ENCODE results near the gene SMIM35.

Gene SMIM35

GRCh38 chr11:118135051-118135795 lies 48.5 kb upstream of the SMIM35 start:
- TF ChIP-seq CTCF (IDR thresholded peaks at IDR 0.05; ENCODE audit: low read depth, low read length, poor library complexity, severe bottlenecking), result no peak
- H3K27me3 ChIP-seq (ENCODE audit: control insufficient read depth, low read length), result peaks cover 30% of the 10 kb centered on the region
- no peaks in the 10 kb centered on the region for H3K9me3 ChIP-seq (ENCODE audit: control insufficient read depth, insufficient read depth, low read length)
- H3K4me2 ChIP-seq (ENCODE audit: low read length), result no peak overlapping the region
- H3F3A ChIP-seq (ENCODE audit: control insufficient read depth, insufficient read depth), result no peaks in the 10 kb centered on the region
- no peaks in the 10 kb centered on the region for H3K79me2 ChIP-seq (ENCODE audit: control insufficient read depth, low read length)
- no peaks in the 10 kb centered on the region for H3K36me3 ChIP-seq (ENCODE audit: control insufficient read depth, low read length)
- no peak overlapping the region for H3K4me3 ChIP-seq (ENCODE audit: low read length)
- no peaks in the 10 kb centered on the region for H4K20me1 ChIP-seq (ENCODE audit: control insufficient read depth, insufficient read depth, low read depth, low read length)
- H3K9me2 ChIP-seq (replicated peaks; ENCODE audit: control insufficient read depth, low read length), result no peaks in the 10 kb centered on the region
- no peak overlapping the region for H3K27ac ChIP-seq (ENCODE audit: low read depth, low read length)
- no peaks in the 10 kb centered on the region for H3K4me1 ChIP-seq (ENCODE audit: control insufficient read depth, low read length)

- no peaks in the 10 kb centered on the region for H3K9me2 ChIP-seq (replicated peaks; ENCODE audit: control insufficient read depth, low read length)
- H3K4me3 ChIP-seq (ENCODE audit: low read length), result no peak overlapping the region
- H3K9me3 ChIP-seq (ENCODE audit: control insufficient read depth, insufficient read depth, low read length), result no peaks in the 10 kb centered on the region
- peaks cover 32% of the 10 kb centered on the region for H3K27me3 ChIP-seq (ENCODE audit: control insufficient read depth, low read length)
- H3K4me2 ChIP-seq (ENCODE audit: low read length), result no peak overlapping the region
- no peaks in the 10 kb centered on the region for H3K36me3 ChIP-seq (ENCODE audit: control insufficient read depth, low read length)
- H3K4me1 ChIP-seq (ENCODE audit: control insufficient read depth, low read length), result no peaks in the 10 kb centered on the region
- no peak overlapping the region for H3K27ac ChIP-seq (ENCODE audit: low read depth, low read length)
- no peaks in the 10 kb centered on the region for H4K20me1 ChIP-seq (ENCODE audit: control insufficient read depth, insufficient read depth, low read depth, low read length)
- TF ChIP-seq CTCF (IDR thresholded peaks at IDR 0.05; ENCODE audit: low read depth, low read length, poor library complexity, severe bottlenecking) (no peak), EZH2phosphoT487 (IDR thresholded peaks at IDR 0.05; ENCODE audit: borderline replicate concordance, low read length) (no peak)
- no peaks in the 10 kb centered on the region for H3K79me2 ChIP-seq (ENCODE audit: control insufficient read depth, low read length)
- H3F3A ChIP-seq (ENCODE audit: control insufficient read depth, insufficient read depth), result no peaks in the 10 kb centered on the region
Observed at GRCh38 chr11:118133816-118134215, 47.1 kb upstream of the SMIM35 start.

- no peaks in the 10 kb centered on the region for H3K36me3 ChIP-seq (ENCODE audit: control insufficient read depth, low read length)
- H3F3A ChIP-seq (ENCODE audit: control insufficient read depth, insufficient read depth), result no peaks in the 10 kb centered on the region
- no peak overlapping the region for H3K4me2 ChIP-seq (ENCODE audit: low read length)
- no peak overlapping the region for H3K27ac ChIP-seq (ENCODE audit: low read depth, low read length)
- peaks cover 30% of the 10 kb centered on the region for H3K27me3 ChIP-seq (ENCODE audit: control insufficient read depth, low read length)
- H3K79me2 ChIP-seq (ENCODE audit: control insufficient read depth, low read length), result no peaks in the 10 kb centered on the region
- H4K20me1 ChIP-seq (ENCODE audit: control insufficient read depth, insufficient read depth, low read depth, low read length), result no peaks in the 10 kb centered on the region
- no peak overlapping the region for H3K4me3 ChIP-seq (ENCODE audit: low read length)
- no peaks in the 10 kb centered on the region for H3K9me3 ChIP-seq (ENCODE audit: control insufficient read depth, insufficient read depth, low read length)
- H3K9me2 ChIP-seq (replicated peaks; ENCODE audit: control insufficient read depth, low read length), result no peaks in the 10 kb centered on the region
- TF ChIP-seq EZH2phosphoT487 (IDR thresholded peaks at IDR 0.05; ENCODE audit: borderline replicate concordance, low read length) (no peak), CTCF (IDR thresholded peaks at IDR 0.05; ENCODE audit: low read depth, low read length, poor library complexity, severe bottlenecking) (no peak)
- no peaks in the 10 kb centered on the region for H3K4me1 ChIP-seq (ENCODE audit: control insufficient read depth, low read length)
Observed at GRCh38 chr11:118132385-118133151, 45.8 kb upstream of the SMIM35 start.

All from DOHH2 (cell line).